GM13977 (cell line): ENCODE measurements around the gene CLASRP.

ENCODE experiments used
- DNase-seq: peaks from one replicate; pipeline ENCODE4 v3.0.0; 2012; ENCODE audit warnings: low spot score
- in situ Hi-C: fragments of 300-500 bp; cut with MboI; formaldehyde crosslinking; loops from one replicate; pipeline ENCODE4 v1.12.0; 2022; ENCODE audit warnings: low sequenced_read_pairs, low pct_unique_long_range_greater_than_20kb, mixed read lengths, inconsistent platforms; ENCODE audit not compliant: unreplicated experiment
- TF ChIP-seq, protein P1 (sequence below): IDR thresholded peaks from 2 replicates; pipeline ENCODE4 v1.5.1; 2012; ENCODE audit warnings: mild to moderate bottlenecking, control low read depth; ENCODE audit not compliant: insufficient read depth; ENCODE audit errors: extremely low read depth, missing control alignments

CLASRP gene

DNA sequence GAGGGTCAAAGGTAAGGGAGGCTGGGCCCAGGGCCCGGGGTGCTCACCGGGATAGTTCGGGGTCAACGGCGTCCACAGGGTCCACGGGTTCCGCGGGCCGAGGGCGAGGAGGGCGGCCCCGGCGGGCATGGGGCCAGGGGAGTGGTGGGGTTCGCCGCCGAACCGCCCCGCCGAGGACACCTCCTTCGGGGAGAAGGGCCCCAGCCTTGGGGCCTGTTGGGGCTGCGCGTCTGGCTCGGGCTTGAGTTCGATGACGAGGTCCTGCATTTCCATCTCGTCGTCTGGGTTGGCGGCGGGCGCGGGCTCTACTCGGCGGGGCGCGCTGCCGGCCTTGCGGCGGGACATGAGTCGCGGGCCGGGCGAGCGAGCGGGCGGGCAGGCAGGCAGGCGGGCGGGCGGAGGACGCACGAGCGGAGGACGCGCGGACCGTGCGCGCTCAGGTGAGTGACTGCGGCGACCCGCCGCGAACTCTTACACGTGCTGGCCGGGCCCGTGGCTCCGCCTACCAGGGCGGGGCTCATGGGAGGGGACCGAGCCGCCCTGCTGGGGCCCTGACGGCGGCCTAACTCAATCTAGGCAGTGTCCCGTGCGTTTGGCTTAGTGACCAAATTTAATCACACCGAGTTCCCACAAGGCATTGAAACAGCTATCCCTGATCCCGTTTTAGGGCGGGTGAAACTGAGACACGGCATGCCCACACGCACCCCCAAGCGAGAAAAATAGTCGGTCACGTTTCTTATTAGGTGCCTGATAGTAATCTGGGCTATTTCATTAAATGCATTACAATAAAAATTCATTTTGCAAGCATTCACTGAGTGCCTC lies 37.4 kb downstream of the CLASRP start, which contains the start of gene ZNF296:
Gene ZNF296 (minus strand): TSS at position 450 of the 822 bp plus-strand sequence. CDS start 105 bp downstream, at position 345.
- TF ChIP-seq, protein P1, sequence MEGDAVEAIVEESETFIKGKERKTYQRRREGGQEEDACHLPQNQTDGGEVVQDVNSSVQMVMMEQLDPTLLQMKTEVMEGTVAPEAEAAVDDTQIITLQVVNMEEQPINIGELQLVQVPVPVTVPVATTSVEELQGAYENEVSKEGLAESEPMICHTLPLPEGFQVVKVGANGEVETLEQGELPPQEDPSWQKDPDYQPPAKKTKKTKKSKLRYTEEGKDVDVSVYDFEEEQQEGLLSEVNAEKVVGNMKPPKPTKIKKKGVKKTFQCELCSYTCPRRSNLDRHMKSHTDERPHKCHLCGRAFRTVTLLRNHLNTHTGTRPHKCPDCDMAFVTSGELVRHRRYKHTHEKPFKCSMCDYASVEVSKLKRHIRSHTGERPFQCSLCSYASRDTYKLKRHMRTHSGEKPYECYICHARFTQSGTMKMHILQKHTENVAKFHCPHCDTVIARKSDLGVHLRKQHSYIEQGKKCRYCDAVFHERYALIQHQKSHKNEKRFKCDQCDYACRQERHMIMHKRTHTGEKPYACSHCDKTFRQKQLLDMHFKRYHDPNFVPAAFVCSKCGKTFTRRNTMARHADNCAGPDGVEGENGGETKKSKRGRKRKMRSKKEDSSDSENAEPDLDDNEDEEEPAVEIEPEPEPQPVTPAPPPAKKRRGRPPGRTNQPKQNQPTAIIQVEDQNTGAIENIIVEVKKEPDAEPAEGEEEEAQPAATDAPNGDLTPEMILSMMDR, result no peak
- peak; percentile 94 for DNase-seq
- in situ Hi-C loops, result no loop called here

GRCh38 chr19:45076851-45077730 lies 38.2 kb downstream of the CLASRP start:
- in situ Hi-C loops, result no loop called here
- TF ChIP-seq, protein P1, result no peak
- DNase-seq, result no peak

DNA sequence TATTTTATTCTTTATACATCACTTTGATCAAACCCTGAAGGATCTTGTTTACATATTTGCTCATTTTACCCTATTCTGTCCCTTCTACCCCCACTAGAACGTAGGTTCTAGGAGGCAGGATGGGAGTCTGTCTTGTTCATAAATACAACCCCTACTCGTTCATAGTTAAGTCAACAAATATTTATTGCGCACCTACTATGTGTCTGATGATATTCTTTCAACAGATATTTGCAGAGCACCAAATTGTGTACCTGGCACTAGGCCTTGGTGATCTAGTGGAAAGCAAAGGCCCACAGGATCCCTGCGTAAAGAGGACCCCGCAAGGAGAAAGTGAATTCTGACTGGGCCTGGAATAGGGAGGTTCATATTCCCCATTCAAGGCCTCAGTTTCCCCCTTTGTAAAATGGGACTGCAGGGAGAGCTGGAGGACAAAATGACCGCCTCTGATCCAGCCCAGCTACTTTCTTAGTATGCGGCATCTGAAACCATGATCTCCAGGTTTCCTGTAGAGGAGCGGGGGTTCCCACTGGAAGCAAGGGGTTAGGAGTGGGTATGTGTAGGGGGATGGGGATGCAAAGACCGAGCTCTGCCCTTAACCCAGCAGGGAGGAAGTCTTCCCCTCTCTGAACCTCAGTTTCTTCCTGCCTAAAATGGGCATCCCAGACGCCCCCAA lies 39.7 kb downstream of the CLASRP start:
- in situ Hi-C loops, result no loop called here
- TF ChIP-seq, protein P1, result no peak

DNA sequence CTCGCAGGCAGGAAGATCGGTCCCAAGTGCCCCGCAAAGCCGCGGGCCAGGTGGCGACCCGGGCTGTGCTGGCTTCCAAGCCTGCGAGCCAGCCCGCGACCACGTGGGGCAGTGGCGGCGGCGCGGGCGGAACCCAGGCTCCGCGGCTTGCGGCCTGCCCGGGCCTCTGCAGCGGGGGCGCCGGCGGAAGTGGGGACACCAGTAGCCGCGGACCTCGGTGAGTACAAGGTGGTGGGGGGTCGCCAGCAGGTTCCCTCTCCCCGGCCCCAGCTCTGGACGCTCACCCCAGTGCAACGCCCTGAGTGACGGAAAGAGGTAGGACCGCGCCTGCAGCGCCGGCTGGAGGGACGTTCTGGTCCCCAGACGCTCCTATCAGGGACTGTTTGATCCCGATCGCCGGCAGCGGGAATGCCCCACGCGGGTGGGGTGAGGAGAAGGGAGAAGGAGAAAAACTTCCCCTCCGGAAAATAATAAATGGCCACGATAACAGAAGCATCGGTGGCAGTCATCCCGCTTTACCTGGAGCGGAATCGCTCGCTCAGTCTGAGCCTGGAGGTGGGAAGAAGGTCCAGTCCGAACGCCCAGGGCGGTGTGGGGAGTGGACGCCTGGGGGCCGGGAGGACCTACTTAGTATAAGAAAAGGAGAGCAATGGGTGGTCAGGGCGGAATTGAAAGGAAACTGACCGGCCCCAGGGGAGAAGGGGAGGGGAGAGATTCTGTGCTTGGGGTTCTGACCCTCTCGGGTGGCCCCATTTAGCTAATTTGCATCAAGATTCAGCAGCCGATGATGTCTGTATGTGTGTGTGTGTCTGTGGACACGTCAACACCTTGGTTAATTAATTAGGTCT lies 40.4 kb downstream of the CLASRP start, which contains the start of gene GEMIN7:
Gene GEMIN7 (plus strand): TSS at position 198 of the 848 bp plus-strand sequence. CDS start 10,855 bp downstream, outside the sequence.
- TF ChIP-seq, protein P1, result peak; percentile 4
- peak; percentile 84 for DNase-seq
- in situ Hi-C loops, result no loop called here

More for the DNA sequence above, 39.7 kb downstream of the CLASRP start:
- DNase-seq, result no peak

- no peak for DNase-seq
- in situ Hi-C loops, result no loop called here
- TF ChIP-seq, protein P1, result no peak
Measured at GRCh38 chr19:45079911-45080370, 41.1 kb downstream of the CLASRP start.
